Measurements from ENCODE around the gene CSF1. TPM values are rescaled to one million over a fixed set of nuclear protein-coding genes. Genes with fewer than 3 reads are reported as not detected.

Gene CSF1
- total RNA-seq, 1 experiment from 2014 or later: 4.9 TPM

- Histone ChIP-seq H3K4me3 (ENCODE audit: low read depth, low read length, poor library complexity, severe bottlenecking) (peak overlapping the region; percentile 64), H3K9me3 (ENCODE audit: low read depth, low read length, poor library complexity, severe bottlenecking) (no peaks in the 10 kb centered on the region), H3K36me3 (ENCODE audit: insufficient read depth, low read length, poor library complexity, severe bottlenecking) (no peaks in the 10 kb centered on the region), H3K27me3 (replicated peaks; ENCODE audit: insufficient read depth, low read depth, low read length, poor library complexity) (no peaks in the 10 kb centered on the region), H3K27ac (ENCODE audit: low read depth, low read length, poor library complexity, severe bottlenecking) (peak overlapping the region; percentile 58), H3K4me1 (ENCODE audit: insufficient read depth, low read length, poor library complexity, severe bottlenecking) (peaks cover 11% of the 10 kb centered on the region)
- peak; percentile 24 for DNase-seq (ENCODE audit: low spot score)
- TF ChIP-seq EZH2 (IDR thresholded peaks at IDR 0.05; ENCODE audit: borderline replicate concordance, low read depth, low read length, poor library complexity, severe bottlenecking) (no peak), CTCF (conservative IDR thresholded peaks at IDR 0.05; ENCODE audit: low read depth, low read length) (no peak)
- ChIA-PET CTCF (no interaction called here), POLR2A (ENCODE audit: low non-redundant PET) (no interaction called here)
- intact Hi-C loops (cut with micrococcal nuclease; ENCODE audit: unreplicated experiment): no loop called here
- no TSS peak for BruUV-seq (replicated peaks)
Observed at GRCh38 chr1:109910963-109911798, 532 bp downstream of the CSF1 start.

GRCh38 chr1:109912214-109912861, 1.7 kb downstream of the CSF1 start:
- ChIA-PET POLR2A (ENCODE audit: low non-redundant PET) (no interaction called here), CTCF (no interaction called here)
- no peaks in the 10 kb centered on the region for H3K27me3 ChIP-seq (replicated peaks; ENCODE audit: insufficient read depth, low read depth, low read length, poor library complexity)
- no TSS peak for BruUV-seq (replicated peaks)
- intact Hi-C loops (cut with micrococcal nuclease; ENCODE audit: unreplicated experiment): no loop called here
- no peak overlapping the region for H3K27ac ChIP-seq (ENCODE audit: low read depth, low read length, poor library complexity, severe bottlenecking)
- H3K9me3 ChIP-seq (ENCODE audit: low read depth, low read length, poor library complexity, severe bottlenecking): no peaks in the 10 kb centered on the region
- no peak for DNase-seq (ENCODE audit: low spot score)
- TF ChIP-seq EZH2 (IDR thresholded peaks at IDR 0.05; ENCODE audit: borderline replicate concordance, low read depth, low read length, poor library complexity, severe bottlenecking) (no peak), CTCF (conservative IDR thresholded peaks at IDR 0.05; ENCODE audit: low read depth, low read length) (no peak)
- no peaks in the 10 kb centered on the region for H3K36me3 ChIP-seq (ENCODE audit: insufficient read depth, low read length, poor library complexity, severe bottlenecking)
- peaks cover 11% of the 10 kb centered on the region for H3K4me1 ChIP-seq (ENCODE audit: insufficient read depth, low read length, poor library complexity, severe bottlenecking)
- no peak overlapping the region for H3K4me3 ChIP-seq (ENCODE audit: low read depth, low read length, poor library complexity, severe bottlenecking)

GRCh38 chr1:109912873-109913272, 2.2 kb downstream of the CSF1 start:
- Histone ChIP-seq H3K27me3 (replicated peaks; ENCODE audit: insufficient read depth, low read depth, low read length, poor library complexity) (no peaks in the 10 kb centered on the region), H3K4me1 (ENCODE audit: insufficient read depth, low read length, poor library complexity, severe bottlenecking) (peaks cover 11% of the 10 kb centered on the region), H3K36me3 (ENCODE audit: insufficient read depth, low read length, poor library complexity, severe bottlenecking) (no peaks in the 10 kb centered on the region), H3K4me3 (ENCODE audit: low read depth, low read length, poor library complexity, severe bottlenecking) (no peak overlapping the region), H3K9me3 (ENCODE audit: low read depth, low read length, poor library complexity, severe bottlenecking) (no peaks in the 10 kb centered on the region), H3K27ac (ENCODE audit: low read depth, low read length, poor library complexity, severe bottlenecking) (no peak overlapping the region)
- POLR2A ChIA-PET (ENCODE audit: low non-redundant PET): no interaction called here
- BruUV-seq (replicated peaks): no TSS peak
- intact Hi-C loops (cut with micrococcal nuclease; ENCODE audit: unreplicated experiment): no loop called here
- DNase-seq (ENCODE audit: low spot score): no peak
- no peak for TF ChIP-seq CTCF (conservative IDR thresholded peaks at IDR 0.05; ENCODE audit: low read depth, low read length)
- TF ChIP-seq EZH2 (IDR thresholded peaks at IDR 0.05; ENCODE audit: borderline replicate concordance, low read depth, low read length, poor library complexity, severe bottlenecking): no peak
- CTCF ChIA-PET: no interaction called here

All from A673 (cell line).